Keratinocyte (primary cell): ENCODE measurements around the gene EXOC4. TPM values are rescaled to one million over a fixed set of nuclear protein-coding genes. Genes with fewer than 3 reads are reported as not detected.

ENCODE experiments used
- DNase-seq: peaks from one replicate; pipeline ENCODE4 v3.0.0-alpha.2; 2011; ENCODE audit warnings: low read depth, missing footprints, low spot score
- FAIRE-seq: peaks from 2 replicates; lab custom pipeline; 2011; peaks lifted over from hg19 to GRCh38; lab: Jason Lieb, UNC
- H2AFZ ChIP-seq: 2 replicates; pipeline ENCODE4 v1.6.0; 2012; ENCODE audit warnings: low read length, control low read depth, inconsistent platforms; ENCODE audit not compliant: control insufficient read depth
- H3K27ac ChIP-seq: 2 replicates; pipeline ENCODE4 v1.5.1; 2011; ENCODE audit warnings: low read length; ENCODE audit not compliant: control insufficient read depth, insufficient read depth
- H3K27me3 ChIP-seq: 3 replicates; pipeline ENCODE4 v1.6.0; 2011; ENCODE audit warnings: low read length; ENCODE audit not compliant: control insufficient read depth, insufficient read depth; ENCODE audit errors: extremely low read depth
- H3K36me3 ChIP-seq, 2 experiments: 2 replicates in 1 of 2; 3 replicates in 1 of 2; pipeline ENCODE4 v1.5.1; 2011; ENCODE audit warnings: low read length in 2 of 2, mild to moderate bottlenecking in 1 of 2; ENCODE audit not compliant: control insufficient read depth in 2 of 2, insufficient read depth in 2 of 2; ENCODE audit errors: extremely low read depth in 1 of 2
- H3K4me1 ChIP-seq: 3 replicates; pipeline ENCODE4 v1.5.1; 2011; ENCODE audit warnings: low read length; ENCODE audit not compliant: control insufficient read depth, insufficient read depth; ENCODE audit errors: extremely low read depth
- H3K4me2 ChIP-seq: 3 replicates; pipeline ENCODE4 v1.6.0; 2011; ENCODE audit warnings: low read depth, low read length; ENCODE audit not compliant: control insufficient read depth, insufficient read depth; ENCODE audit errors: extremely low read depth
- H3K4me3 ChIP-seq, 3 experiments: fragments of 200-600 bp in 1 of 3; sonication (generic) in 1 of 3; 2 replicates in 2 of 3; 3 replicates in 1 of 3; pipeline ENCODE4 v1.5.1; 2011 to 2016; ENCODE audit warnings: low read length in 3 of 3, mild to moderate bottlenecking in 3 of 3, control low read depth in 2 of 3, inconsistent platforms in 1 of 3, low read depth in 1 of 3, mixed read lengths in 1 of 3, mixed run types in 1 of 3, moderate library complexity in 1 of 3; ENCODE audit not compliant: control insufficient read depth in 2 of 3, insufficient read depth in 2 of 3; ENCODE audit errors: extremely low read depth in 1 of 3
- H3K79me2 ChIP-seq: 2 replicates; pipeline ENCODE4 v1.6.0; 2012; ENCODE audit warnings: low read length; ENCODE audit not compliant: control insufficient read depth, insufficient read depth
- H3K9ac ChIP-seq: 3 replicates; pipeline ENCODE4 v1.6.0; 2011; ENCODE audit warnings: low read length; ENCODE audit not compliant: control insufficient read depth, insufficient read depth; ENCODE audit errors: extremely low read depth
- H3K9me1 ChIP-seq: 3 replicates; pipeline ENCODE4 v1.6.0; 2011; ENCODE audit warnings: low read length; ENCODE audit not compliant: control insufficient read depth, insufficient read depth; ENCODE audit errors: extremely low read depth
- H3K9me3 ChIP-seq: 2 replicates; pipeline ENCODE4 v1.5.1; 2012; ENCODE audit warnings: low read depth, low read length; ENCODE audit not compliant: control insufficient read depth
- H4K20me1 ChIP-seq: 3 replicates; pipeline ENCODE4 v1.6.0; 2011; ENCODE audit warnings: low read length; ENCODE audit not compliant: control insufficient read depth, insufficient read depth; ENCODE audit errors: extremely low read depth
- CTCF ChIP-seq, 3 experiments: IDR thresholded peaks in 1 of 3; conservative IDR thresholded peaks in 1 of 3; optimal IDR thresholded peaks in 1 of 3; 2 replicates in 2 of 3; 3 replicates in 1 of 3; pipeline versions ENCODE3 to v1.5.1; 2011; ENCODE audit warnings: low read length in 3 of 3, mild to moderate bottlenecking in 3 of 3, moderate library complexity in 2 of 3, control low read depth in 1 of 3, inconsistent platforms in 1 of 3; ENCODE audit not compliant: insufficient read depth in 2 of 3; ENCODE audit errors: extremely low read depth in 1 of 3
- EZH2 ChIP-seq: IDR thresholded peaks from one replicate; pipeline ENCODE4 v1.6.1; 2012; ENCODE audit warnings: inconsistent platforms, mild to moderate bottlenecking, low read length, moderate library complexity
- dilution Hi-C: fragments of 300-500 bp; cut with MboI; formaldehyde crosslinking; loops from one replicate; pipeline ENCODE4 v1.7.0; 2020; ENCODE audit warnings: low sequenced_read_pairs; ENCODE audit not compliant: extremely low pct_ligation_motif_present
- polyA plus RNA-seq, 5 experiments: library from polyadenylated mRNA; depleted of rRNA in 3 of 5; stranded (reverse) in 3 of 5; stranded (forward) in 1 of 5; unstranded in 1 of 5; fragments of >200 nt; gene quantifications; 1 replicate in 1 of 5; 2 replicates in 3 of 5; 3 replicates in 1 of 5; pipeline versions ENCODE4 v1.2.1 to v1.2.3, GENCODE V29; 2011 to 2012; ENCODE audit warnings: missing spikeins in 2 of 5, low read depth in 1 of 5, low replicate concordance in 1 of 5

EXOC4 gene
- polyA plus RNA-seq, 1 donor (not counting 4 experiments of a cell fraction or from before 2014, with no cell fraction given) = 52.6 TPM

GRCh38 chr7:133985300-133985699 is 732.4 kb downstream of the EXOC4 start:
- H3K27me3 ChIP-seq = no peaks in the 10 kb centered on the region
- H3K4me1 ChIP-seq = peaks cover 14% of the 10 kb centered on the region
- H4K20me1 ChIP-seq = no peaks in the 10 kb centered on the region
- H3K9me1 ChIP-seq = no peaks in the 10 kb centered on the region
- no peak overlapping the region for H2AFZ ChIP-seq
- no peak overlapping the region for H3K4me2 ChIP-seq
- dilution Hi-C loops = no loop called here
- H3K9me3 ChIP-seq = no peaks in the 10 kb centered on the region
- no peaks in the 10 kb centered on the region for H3K79me2 ChIP-seq
- H3K9ac ChIP-seq = no peak overlapping the region
- peak; percentile 41 for FAIRE-seq
- no peaks in the 10 kb centered on the region for H3K36me3 ChIP-seq
- DNase-seq = no peak
- no peak overlapping the region for H3K27ac ChIP-seq
- H3K4me3 ChIP-seq = no peak overlapping the region
- TF ChIP-seq EZH2 (no peak), CTCF (optimal IDR thresholded peaks at IDR 0.05 in 1 of 3, IDR thresholded peaks at IDR 0.05 in 1 of 3, conservative IDR thresholded peaks at IDR 0.05 in 1 of 3; ENCODE audit: extremely low read depth in 1 of 3, insufficient read depth in 2 of 3, low read length in 3 of 3) (no peak)

- Histone ChIP-seq H3K9me1 (no peaks in the 10 kb centered on the region), H3K4me1 (peaks cover 14% of the 10 kb centered on the region), H2AFZ (no peak overlapping the region), H3K9me3 (no peaks in the 10 kb centered on the region), H3K4me2 (no peak overlapping the region), H3K9ac (no peak overlapping the region), H3K36me3 (no peaks in the 10 kb centered on the region), H3K27me3 (no peaks in the 10 kb centered on the region), H4K20me1 (no peaks in the 10 kb centered on the region), H3K4me3 (no peak overlapping the region), H3K79me2 (no peaks in the 10 kb centered on the region), H3K27ac (no peak overlapping the region)
- no peak for TF ChIP-seq CTCF (optimal IDR thresholded peaks at IDR 0.05 in 1 of 3, IDR thresholded peaks at IDR 0.05 in 1 of 3, conservative IDR thresholded peaks at IDR 0.05 in 1 of 3; ENCODE audit: extremely low read depth in 1 of 3, insufficient read depth in 2 of 3, low read length in 3 of 3)
- no peak for TF ChIP-seq EZH2
- FAIRE-seq (no peak), DNase-seq (no peak)
- dilution Hi-C loops = no loop called here
Observed at GRCh38 chr7:133987582-133987981, 734.7 kb downstream of the EXOC4 start.
